Astrocyte of the cerebellum (primary cell): ENCODE data around the gene EXOSC7.

ENCODE experiments used
- DNase-seq: peaks from one replicate; pipeline ENCODE4 v3.0.0-alpha.2; 2011; ENCODE audit warnings: low read depth
- H3K4me3 ChIP-seq: 2 replicates; pipeline ENCODE4 v1.5.1; 2011; ENCODE audit warnings: mild to moderate bottlenecking, low read depth, low read length, moderate library complexity
- CTCF ChIP-seq: IDR thresholded peaks from 2 replicates; pipeline ENCODE4 v1.5.1; 2012; ENCODE audit warnings: low read length, low read depth, moderate library complexity, mild to moderate bottlenecking; ENCODE audit errors: missing control alignments
- in situ Hi-C: cut with HindIII; loops from 2 replicates; pipeline ENCODE4 v1.10.0; 2017; ENCODE audit warnings: low sequenced_read_pairs

Gene EXOSC7

GRCh38 chr3:44968447-44968858 is 7.6 kb upstream of the EXOSC7 start:
- no peak for DNase-seq
- H3K4me3 ChIP-seq, result no peak overlapping the region
- no peak for TF ChIP-seq CTCF
- in situ Hi-C loops, result no loop called here

- no peak for TF ChIP-seq CTCF
- in situ Hi-C loops, result no loop called here
- DNase-seq, result no peak
- no peak overlapping the region for H3K4me3 ChIP-seq
Measured at GRCh38 chr3:44969154-44969827, 6.8 kb upstream of the EXOSC7 start.

- DNase-seq, result no peak
- TF ChIP-seq CTCF, result no peak
- H3K4me3 ChIP-seq, result no peak overlapping the region
- in situ Hi-C loops, result no loop called here
Measured at GRCh38 chr3:44969828-44970179, 6.2 kb upstream of the EXOSC7 start.

- DNase-seq, result no peak
- TF ChIP-seq CTCF, result no peak
- H3K4me3 ChIP-seq, result no peak overlapping the region
- in situ Hi-C loops, result no loop called here
Measured at GRCh38 chr3:44970926-44971490, 5.0 kb upstream of the EXOSC7 start.

GRCh38 chr3:44974416-44974815 is 1.6 kb upstream of the EXOSC7 start:
- TF ChIP-seq CTCF, result no peak
- H3K4me3 ChIP-seq, result peak overlapping the region; percentile 98
- DNase-seq, result no peak
- in situ Hi-C loops, result no loop called here

GRCh38 chr3:44981220-44981619 is 5.2 kb downstream of the EXOSC7 start:
- TF ChIP-seq CTCF, result no peak
- no peak overlapping the region for H3K4me3 ChIP-seq
- in situ Hi-C loops, result no loop called here
- no peak for DNase-seq
